Fibroblast of skin of left quadriceps (primary cell): ENCODE data around the gene SLC38A9.

Experiments
- DNase-seq, 2 experiments: peaks; one replicate each; pipeline ENCODE4 v3.0.0-alpha.2; 2013; ENCODE audit warnings: low read depth in 2 of 2

Gene SLC38A9

GRCh38 chr5:55650386-55650785 is 61.7 kb downstream of the SLC38A9 start:
- peak in 1 of 2 experiments; percentile 61 for DNase-seq

DNA sequence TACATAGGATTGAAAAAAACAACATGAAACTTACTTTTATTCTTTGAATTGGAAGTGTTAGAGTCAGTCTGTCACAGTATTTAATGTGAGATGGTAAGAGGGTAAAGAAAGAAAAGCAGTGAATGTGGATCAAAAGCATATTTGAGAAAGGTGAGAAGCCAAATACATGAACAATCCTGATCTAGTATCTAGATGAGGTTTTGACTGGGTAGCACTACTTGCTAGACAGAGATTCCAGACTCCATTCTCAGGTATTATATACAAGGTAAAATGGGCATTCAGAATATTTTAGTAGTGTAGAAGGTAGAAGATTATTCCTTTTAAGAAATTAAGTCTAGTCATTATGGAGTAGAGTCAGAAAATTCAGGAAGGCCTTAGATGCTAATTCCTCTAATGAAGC is 62.2 kb downstream of the SLC38A9 start:
- no peak for DNase-seq

DNA sequence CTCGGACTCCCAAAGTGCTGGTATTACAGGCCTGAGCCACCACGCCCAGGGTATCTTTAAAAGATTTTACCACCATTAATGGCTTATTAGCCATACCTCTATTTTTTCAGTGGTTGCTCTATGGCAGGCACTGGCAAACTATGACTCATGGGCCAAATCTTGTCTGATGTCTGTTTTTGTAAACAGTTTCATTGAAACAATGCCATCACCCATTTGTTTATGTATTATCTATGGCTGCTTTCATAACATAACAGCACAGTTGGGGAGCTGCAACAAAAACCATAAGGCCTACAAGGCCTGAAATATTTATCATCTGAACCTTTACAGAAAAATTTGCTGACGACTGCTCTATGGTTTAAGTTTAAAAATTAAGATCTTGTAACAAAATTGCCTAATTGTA is 66.8 kb downstream of the SLC38A9 start:
- DNase-seq, result no peak

GRCh38 chr5:55638455-55638854 is 73.7 kb downstream of the SLC38A9 start:
- no peak for DNase-seq

GRCh38 chr5:55638051-55638450 is 74.1 kb downstream of the SLC38A9 start:
- DNase-seq, result no peak

DNA sequence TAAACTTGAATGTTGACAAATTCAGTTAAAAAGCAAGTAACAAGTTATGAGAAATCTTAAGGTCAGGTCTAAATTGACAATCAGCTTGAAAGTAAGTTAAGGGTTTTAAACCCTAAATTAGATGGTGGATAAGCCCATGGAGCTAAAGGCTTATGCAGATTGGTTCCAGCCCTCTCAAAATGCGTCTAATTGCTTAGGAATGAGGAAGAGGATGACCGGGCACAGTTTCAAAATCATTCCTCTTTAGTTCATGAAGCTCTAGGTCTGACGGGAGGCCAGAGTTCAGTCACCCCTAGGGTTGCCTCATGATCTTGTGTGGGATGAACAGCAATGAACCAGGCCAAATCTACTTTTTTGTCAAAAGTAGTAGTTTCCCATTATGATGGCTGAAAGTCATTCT is 75.4 kb downstream of the SLC38A9 start:
- DNase-seq, result peak in 1 of 2 experiments; percentile 22

DNA sequence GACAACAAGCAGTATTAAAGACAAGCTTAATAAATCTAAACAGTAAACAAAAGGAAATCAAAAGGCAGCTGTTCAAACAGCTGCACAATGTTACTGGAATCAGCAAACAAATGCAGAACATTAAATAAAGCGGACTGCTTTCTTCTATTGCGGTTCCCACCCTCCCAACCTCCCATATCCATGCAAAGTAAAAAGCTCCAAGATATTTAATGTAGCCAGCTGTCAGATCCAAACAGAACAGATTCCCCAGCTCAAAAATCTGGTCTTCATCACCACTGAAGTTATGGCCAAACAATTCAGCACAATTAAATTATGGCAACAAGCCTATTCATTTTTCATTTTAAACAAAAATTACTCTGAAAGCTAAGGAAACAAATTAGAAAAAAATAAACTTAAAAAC is 75.9 kb downstream of the SLC38A9 start:
- peak in 1 of 2 experiments; percentile 20 for DNase-seq

DNA sequence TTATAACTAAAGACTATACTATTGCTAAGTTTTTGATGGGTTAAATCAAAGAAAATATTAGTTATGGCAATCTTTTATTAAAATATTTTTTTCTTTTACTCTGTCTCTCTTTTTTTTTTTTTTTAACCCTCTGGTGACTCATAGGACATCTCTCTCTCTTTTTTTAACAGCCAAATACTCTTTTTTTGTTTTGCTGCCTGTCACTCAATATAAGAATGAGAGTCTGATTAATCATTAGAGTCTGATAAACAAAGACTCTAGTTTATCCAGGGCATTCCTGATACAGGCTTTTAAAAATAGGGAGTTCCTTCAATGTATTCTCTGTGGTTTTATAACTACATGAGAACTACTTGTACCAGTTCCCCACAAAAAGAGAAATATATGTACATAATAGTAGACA is 77.3 kb downstream of the SLC38A9 start:
- DNase-seq, result no peak

- DNase-seq, result peak; percentile 75 to 76
Measured at GRCh38 chr5:55634209-55634805, 77.8 kb downstream of the SLC38A9 start.

DNA sequence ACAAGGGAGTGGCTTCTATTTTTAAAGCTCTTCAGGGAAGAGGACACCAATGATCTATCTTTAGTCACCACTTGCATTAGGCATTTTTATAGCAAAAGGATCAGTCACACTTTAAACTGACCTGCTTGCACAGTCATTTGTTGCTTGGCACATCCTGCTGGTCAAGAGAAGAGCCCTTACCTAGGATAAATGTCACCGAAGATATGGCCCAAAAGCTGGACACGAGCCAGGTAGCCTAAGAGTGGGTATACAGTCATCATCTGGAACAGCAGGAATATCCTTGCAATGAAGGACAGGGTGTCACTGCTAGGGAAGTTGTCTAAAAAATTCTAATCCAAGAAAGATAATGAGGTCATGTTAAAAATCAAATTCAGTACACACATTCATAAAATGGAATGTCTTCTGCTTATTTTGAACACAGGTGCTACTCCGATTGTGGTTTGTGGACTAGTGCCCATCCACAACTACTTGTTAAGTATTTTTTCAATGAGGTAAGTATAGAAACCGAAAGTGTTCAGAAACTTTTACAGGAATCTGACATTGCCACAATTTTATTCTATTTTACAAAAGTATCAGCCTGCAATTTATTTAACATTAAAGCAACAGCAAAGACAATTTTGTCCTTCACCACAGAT is 78.4 kb downstream of the SLC38A9 start:
- no peak for DNase-seq

- no peak for DNase-seq
Measured at GRCh38 chr5:55629815-55630214, 82.3 kb downstream of the SLC38A9 start.

DNA sequence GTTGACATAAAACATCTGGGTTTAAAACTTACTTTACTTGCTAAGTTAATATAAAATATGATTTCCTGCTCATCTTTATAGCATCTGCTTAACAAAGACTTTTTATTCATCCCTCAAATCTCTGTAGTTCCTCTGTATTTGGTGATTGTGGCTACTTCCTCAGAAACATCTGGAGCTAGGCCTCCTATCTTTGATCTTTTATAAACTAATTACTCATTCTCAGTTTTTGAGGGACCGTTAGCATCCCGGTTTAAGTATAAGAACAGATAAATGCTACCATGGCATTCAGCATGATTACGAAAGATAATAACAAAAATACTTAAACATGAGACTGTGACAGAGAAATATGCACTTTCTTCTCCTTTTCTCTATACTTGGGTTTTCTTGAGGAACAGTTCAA is 85.3 kb downstream of the SLC38A9 start:
- no peak for DNase-seq

DNA sequence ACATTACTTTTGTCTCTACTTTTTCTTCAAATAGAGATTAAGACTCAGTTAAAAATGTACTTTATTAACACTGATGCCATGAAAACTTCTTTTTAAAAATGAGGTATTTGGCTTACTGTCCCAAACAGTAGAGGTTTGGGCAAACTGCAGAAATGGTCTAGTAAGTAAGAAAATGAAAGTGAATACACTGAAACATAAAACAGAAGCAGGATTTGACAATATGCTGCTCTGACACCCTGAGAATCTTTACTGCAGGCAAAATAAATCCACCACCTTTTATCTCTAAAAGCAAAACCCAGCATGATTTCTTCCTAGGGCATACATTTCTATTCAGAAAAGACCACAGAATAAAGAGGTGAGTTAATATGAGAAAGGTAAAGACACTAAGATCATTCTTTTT is 86.2 kb downstream of the SLC38A9 start:
- no peak for DNase-seq

DNA sequence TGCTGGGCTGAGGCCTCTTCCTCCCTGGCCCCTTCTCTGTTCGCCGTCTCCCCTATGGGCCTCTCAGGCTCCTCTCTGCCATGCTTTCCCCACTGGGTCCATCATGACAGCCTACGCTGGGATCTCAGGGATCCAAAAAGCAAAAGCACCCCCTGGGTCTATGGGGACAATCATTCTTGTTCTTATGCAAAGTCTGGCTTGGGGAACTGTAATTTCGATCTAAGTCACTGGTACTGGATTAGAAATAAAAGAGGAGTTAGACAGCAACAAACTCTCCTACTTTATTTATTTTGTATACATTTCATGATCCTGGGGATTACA is 86.6 kb downstream of the SLC38A9 start:
- no peak for DNase-seq

DNA sequence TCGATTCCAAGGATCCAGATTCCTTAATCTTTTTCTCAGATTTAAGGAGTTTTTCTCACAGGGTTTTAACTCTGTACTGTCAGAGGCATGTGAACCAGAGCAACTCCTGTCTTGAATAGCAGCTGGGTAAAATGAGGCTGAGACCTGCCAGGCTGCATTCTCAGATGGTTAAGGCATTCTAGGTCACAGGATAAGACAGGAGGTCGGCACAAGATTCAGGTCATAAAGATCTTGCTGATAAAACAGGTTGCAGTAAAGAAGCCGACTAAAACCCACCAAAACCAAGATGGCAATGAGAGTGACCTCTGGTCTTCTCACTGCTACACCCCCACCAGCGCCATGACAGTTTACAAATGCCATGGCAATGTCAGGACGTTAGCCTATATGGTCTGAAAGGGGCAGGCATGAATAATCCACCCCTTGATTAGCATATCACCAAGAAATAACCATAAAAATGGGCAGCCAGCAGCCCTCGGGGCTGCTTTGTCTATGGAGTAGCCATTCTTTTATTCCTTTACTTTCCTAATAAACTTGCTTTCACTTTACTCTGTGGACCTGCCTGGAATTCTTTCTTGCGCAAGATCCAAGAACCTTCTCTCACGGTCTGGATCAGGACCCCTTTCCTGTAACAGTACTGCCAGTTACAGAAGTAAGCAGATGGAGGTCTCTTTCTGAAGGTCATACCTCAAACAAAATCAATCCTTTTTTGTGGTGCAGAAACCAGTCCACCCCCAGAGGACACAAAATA is 87.1 kb downstream of the SLC38A9 start:
- no peak for DNase-seq

GRCh38 chr5:55623789-55624188 is 88.3 kb downstream of the SLC38A9 start:
- DNase-seq, result no peak

DNA sequence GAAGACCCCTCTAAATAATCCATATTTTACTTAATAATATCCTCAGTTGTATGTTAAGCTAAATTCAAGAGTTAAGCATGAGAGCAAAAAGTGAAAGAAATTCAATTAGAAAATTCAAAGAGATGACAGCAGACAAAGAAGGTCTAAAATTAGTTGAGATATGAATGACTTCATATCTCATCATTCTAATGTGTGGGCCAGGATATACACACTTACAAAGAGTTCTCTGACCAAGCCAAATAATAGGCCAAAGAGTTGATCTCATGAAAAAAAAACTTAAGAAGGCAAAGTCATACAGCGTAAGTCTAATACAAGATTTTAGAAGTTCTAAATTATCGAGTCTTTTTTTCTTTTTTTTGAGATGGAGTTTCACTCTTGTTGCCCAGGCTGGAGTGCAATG is 89.7 kb downstream of the SLC38A9 start:
- DNase-seq, result no peak

GRCh38 chr5:55621229-55621628 is 90.9 kb downstream of the SLC38A9 start:
- no peak for DNase-seq

DNA sequence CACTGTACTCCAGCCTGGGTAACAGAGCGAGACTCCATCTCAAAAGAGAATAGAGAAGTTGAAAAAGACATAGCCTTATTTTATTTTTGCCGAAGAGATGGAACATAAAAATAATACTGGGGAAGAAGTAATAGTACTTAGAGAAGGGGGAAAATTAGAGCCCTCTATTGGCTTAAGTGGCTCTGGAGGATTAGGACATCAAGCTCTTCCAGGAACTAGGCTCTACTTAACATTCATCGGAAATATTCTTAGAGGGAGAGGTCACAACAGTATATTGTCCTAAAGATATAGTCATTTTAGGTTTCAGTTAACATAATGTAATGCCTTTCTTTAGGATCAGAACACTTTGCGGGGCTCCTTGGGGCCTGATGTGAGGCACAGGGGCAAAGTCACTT is 91.4 kb downstream of the SLC38A9 start:
- DNase-seq, result no peak

DNA sequence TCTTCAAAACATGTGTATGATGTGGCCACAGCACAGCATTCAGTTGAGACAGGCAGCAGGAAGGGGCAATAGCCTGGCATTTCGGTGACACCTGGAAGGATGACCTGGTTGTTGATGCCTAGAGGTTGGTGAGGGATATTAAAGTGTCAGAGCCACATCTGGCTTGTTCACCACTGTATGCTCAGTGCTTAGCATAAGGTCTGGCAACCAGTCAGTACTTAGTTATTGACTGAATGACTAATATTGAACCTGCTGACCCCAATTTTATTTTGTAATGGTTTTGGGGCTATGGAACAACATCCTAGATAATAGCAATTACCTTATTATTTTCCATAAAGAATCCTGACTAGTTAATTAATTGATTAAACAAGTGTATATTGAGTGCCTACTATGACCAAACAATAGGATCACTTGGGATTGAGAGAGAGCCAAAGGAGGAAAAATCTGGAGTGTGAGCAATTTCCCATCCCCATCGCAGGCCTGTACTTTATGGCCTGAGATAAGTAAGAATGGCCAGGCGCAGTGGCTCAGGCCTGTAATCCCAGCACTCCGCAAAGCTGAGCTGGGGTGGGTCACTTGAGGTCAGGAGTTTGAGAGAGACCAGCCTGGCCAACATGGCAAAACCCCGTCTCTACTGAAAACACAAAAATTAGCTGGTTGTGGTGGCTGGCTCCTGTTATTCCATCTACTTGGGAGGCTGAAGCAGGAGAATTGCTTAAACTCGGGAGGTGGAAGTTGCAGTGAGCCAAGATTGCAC is 91.9 kb downstream of the SLC38A9 start:
- DNase-seq, result no peak

- DNase-seq, result no peak
Measured at GRCh38 chr5:55618318-55618717, 93.8 kb downstream of the SLC38A9 start.

- no peak for DNase-seq
Measured at GRCh38 chr5:55613112-55613868, 98.8 kb downstream of the SLC38A9 start.
